Heart left ventricle (tissue), 16 donors: Measurements from ENCODE around the gene CYB561D1. TPM values are rescaled to one million over a fixed set of nuclear protein-coding genes. Genes with fewer than 3 reads are reported as not detected.

Experiments used
- ATAC-seq, 4 donors: fragments of 200-7000 bp; cut with Tn5 transposase; one replicate each; pipeline ENCODE4 v1.9.1; 2020 to 2022; ENCODE audit warnings: moderate library complexity in 4 of 4, mild to moderate bottlenecking in 3 of 4, moderate number of reproducible peaks in 1 of 4
- DNase-seq, 5 donors: peaks; one replicate each; pipeline ENCODE4 v3.0.0-alpha.2; 2020
- H3K27ac ChIP-seq, 12 donors: fragments of 200-600 bp; sonication (generic) in 4 of 12; one replicate each; pipeline versions ENCODE4 v1.5.0 to v1.8.0; 2016 to 2022; ENCODE audit warnings: mild to moderate bottlenecking in 2 of 12
- H3K27me3 ChIP-seq, 9 donors: fragments of 200-600 bp; sonication (generic) in 2 of 9; one replicate each; pipeline versions ENCODE4 v1.5.1 to v1.8.0; 2016 to 2022; ENCODE audit warnings: mild to moderate bottlenecking in 3 of 9
- H3K36me3 ChIP-seq, 9 donors: fragments of 200-600 bp; sonication (generic) in 2 of 9; one replicate each; pipeline versions ENCODE4 v1.5.0 to v1.8.0; 2018 to 2022; ENCODE audit warnings: mild to moderate bottlenecking in 2 of 9
- H3K4me1 ChIP-seq, 12 donors: fragments of 200-600 bp; sonication (generic) in 4 of 12; one replicate each; pipeline versions ENCODE4 v1.5.0 to v1.8.0; 2016 to 2022; ENCODE audit warnings: mild to moderate bottlenecking in 3 of 12
- H3K4me3 ChIP-seq, 12 donors: fragments of 200-600 bp; sonication (generic) in 4 of 12; one replicate each; pipeline versions ENCODE4 v1.5.0 to v1.8.0; 2017 to 2022; ENCODE audit warnings: mild to moderate bottlenecking in 9 of 12, moderate library complexity in 4 of 12
- H3K9me3 ChIP-seq, 12 donors: fragments of 200-600 bp; sonication (generic) in 4 of 12; one replicate each; pipeline versions ENCODE4 v1.5.0 to v1.8.0; 2016 to 2022; ENCODE audit warnings: mild to moderate bottlenecking in 1 of 12
- CTCF ChIP-seq, 12 donors: fragments of 200-600 bp; sonication (generic) in 4 of 12; IDR thresholded peaks; one replicate each; pipeline versions ENCODE4 v1.5.0 to v1.8.0; 2018 to 2022; ENCODE audit warnings: antibody characterized with exemption in 12 of 12, mild to moderate bottlenecking in 5 of 12
- POLR2A ChIP-seq, 2 donors: fragments of 450-650 bp; IDR thresholded peaks; one replicate each; pipeline ENCODE4 v1.6.1; 2017; ENCODE audit warnings: antibody characterized with exemption in 2 of 2, mild to moderate bottlenecking in 2 of 2, moderate library complexity in 2 of 2
- WGBS, 4 donors: extraction: QIAGEN DNeasy Blood & Tissue Kit in 2 of 4; methylation state at CpG; one replicate each; pipeline versions ENCODE4 v1.1.5 to v1.1.7; 2013 to 2018; 5-methylcytosine and 5-hydroxymethylcytosine counted together
- intact Hi-C, 10 donors: fragments of 100-400 bp; cut with DNase I; formaldehyde crosslinking; loops; one replicate each; pipeline versions ENCODE4 v1.11.1 to v1.14.2; 2022
- polyA plus RNA-seq, 2 donors: library from polyadenylated mRNA; stranded (reverse); fragments of 200-250 nt; gene quantifications; one replicate each; pipeline ENCODE4 v1.2.3, GENCODE V29; 2013
- total RNA-seq, 9 donors: library from RNA; depleted of rRNA in 2 of 9; stranded (reverse); fragments of >200 nt in 2 of 9; fragmentation: NEBNext Ultra II Directional in 3 of 9; extraction: Animal tissue kit (Norgen Biotek cat#: 25700) in 3 of 9; gene quantifications; one replicate each; pipeline versions ENCODE4 v1.1.0 to v1.2.4, GENCODE V29; 2016 to 2023
- donor health status: ischemic (EF 13 %, LVEDD 7.1; RV severe dilation, severe dysfunction).
- donor health status: healthy with polysubstance abuse.
- donor health status: DM: no; HTN: yes; CAD: no.
- donor health status: DM: no; HTN: no; CAD: no.
- donor health status: ischemic (EF 25% LVEDD 6.9; RV normal size, moderate dysfunction).
- donor health status: ischemic (EF 25% LVEDD 5.7; RV mildly dilated, moderate dysfunction).
- donor health status: healthy.
- donor health status: DM: yes; HTN: yes; CAD: no.
- donor health status: ischemic (EF 35%, LVEDD 5.7; RV mildly dilated, moderate dysfunction).
- donor health status: nonischemic (EF 11% LVEDD 7.7; RV severe dilation, severe dysfunction).
- donor health status: DM: yes; HTN: yes; CAD: no.
- donor health status: PGD.
- donor health status: ischemic (EF 29% LVEDD 5.4; RV normal size, mild dysfunction).
- donor health status: nonischemic (EF 23%, LVEDD 6.1; RV moderate dilation, normal function).

CYB561D1 gene
- total and polyA plus RNA-seq, 11 donors, result 2.1 to 8.4 (median 5.1) TPM

- H3K36me3 ChIP-seq, result no peaks in the 10 kb centered on the region
- DNase-seq (no peak), ATAC-seq (no peak)
- H3K9me3 ChIP-seq, result no peaks in the 10 kb centered on the region
- TF ChIP-seq CTCF (IDR thresholded peaks at IDR 0.05) (no peak), POLR2A (IDR thresholded peaks at IDR 0.05) (no peak)
- 80 to 93% (median 89%) methylated on average over 3 of the region's 3 CpGs for WGBS, 4 donors
- peaks cover 0 to 34% (median 18%) of the 10 kb centered on the region in 12 donors for H3K4me1 ChIP-seq
- intact Hi-C loops, result no loop called here
- H3K27ac ChIP-seq, result no peak overlapping the region
- no peaks in the 10 kb centered on the region for H3K27me3 ChIP-seq
- H3K4me3 ChIP-seq, result no peak overlapping the region
Measured at GRCh38 chr1:109528712-109529111, 34.8 kb downstream of the CYB561D1 start.

- ATAC-seq, result no peak
- H3K27ac ChIP-seq, result peak overlapping the region in 1 of 12 donors; percentile 20
- WGBS, 4 donors, result 65 to 84% (median 72%) methylated on average over 8 of the region's 8 CpGs
- peaks cover 0 to 38% (median 19%) of the 10 kb centered on the region in 12 donors for H3K4me1 ChIP-seq
- TF ChIP-seq POLR2A (IDR thresholded peaks at IDR 0.05) (no peak), CTCF (IDR thresholded peaks at IDR 0.05) (no peak)
- H3K27me3 ChIP-seq, result no peaks in the 10 kb centered on the region
- H3K9me3 ChIP-seq, result no peaks in the 10 kb centered on the region
- H3K4me3 ChIP-seq, result no peak overlapping the region
- DNase-seq, result no peak
- intact Hi-C loops, result loop anchor here (2.0 to 10.0 kb wide), 9 partner anchors 31 to 268 kb away; partner anchors contain the start of genes PSMA5 (in 5 of the 10) and PSRC1 (in 2 of the 10)
- H3K36me3 ChIP-seq, result no peaks in the 10 kb centered on the region
Measured at GRCh38 chr1:109529881-109530456, 36.1 kb downstream of the CYB561D1 start.

GRCh38 chr1:109530457-109531087, 36.7 kb downstream of the CYB561D1 start:
- Histone ChIP-seq H3K27me3 (no peaks in the 10 kb centered on the region), H3K27ac (peak overlapping the region in 1 of 12 donors; percentile 20), H3K4me3 (no peak overlapping the region), H3K9me3 (no peaks in the 10 kb centered on the region), H3K4me1 (peaks cover 0 to 44% (median 21%) of the 10 kb centered on the region in 12 donors), H3K36me3 (no peaks in the 10 kb centered on the region)
- DNase-seq (no peak), ATAC-seq (peak in 1 of 4 donors; percentile 3)
- TF ChIP-seq POLR2A (IDR thresholded peaks at IDR 0.05) (no peak), CTCF (IDR thresholded peaks at IDR 0.05) (no peak)
- WGBS, 4 donors, result 62 to 67% (median 63%) methylated on average over 12 to 13 of the region's 13 CpGs
- intact Hi-C loops, result loop anchor here (2.0 to 10.0 kb wide), 9 partner anchors 32 to 268 kb away; partner anchors contain the start of genes PSMA5 (in 5 of the 10) and PSRC1 (in 2 of the 10)

- no peak for ATAC-seq
- TF ChIP-seq POLR2A (IDR thresholded peaks at IDR 0.05), result no peak
- no peak for TF ChIP-seq CTCF (IDR thresholded peaks at IDR 0.05)
- H3K27ac ChIP-seq, result peak overlapping the region in 2 of 12 donors; percentile 50 to 77
- H3K27me3 ChIP-seq, result no peaks in the 10 kb centered on the region
- H3K4me1 ChIP-seq, result peaks cover 0 to 51% (median 23%) of the 10 kb centered on the region in 12 donors
- intact Hi-C loops, result loop anchor here (2.0 to 10.0 kb wide), 9 partner anchors 33 to 269 kb away; partner anchors contain the start of genes PSMA5 (in 5 of the 10) and PSRC1 (in 2 of the 10)
- WGBS, 4 donors, result 50 to 79% (median 60%) methylated on average over 4 of the region's 4 CpGs
- no peak overlapping the region for H3K4me3 ChIP-seq
- no peak for DNase-seq
- no peaks in the 10 kb centered on the region for H3K36me3 ChIP-seq
- no peaks in the 10 kb centered on the region for H3K9me3 ChIP-seq
Measured at GRCh38 chr1:109531380-109531779, 37.5 kb downstream of the CYB561D1 start.
